ENCODE results near the gene WDFY1. TPM values are rescaled to one million over a fixed set of nuclear protein-coding genes. Genes with fewer than 3 reads are reported as not detected.

WDFY1 gene
- total and polyA plus RNA-seq, 9 of the 15 experiments (the other 6 are each of a cell fraction or from before 2014, with no cell fraction given) = 5.4 to 27.6 (median 17.5) TPM

GRCh38 chr2:223944703-223945531 lies at the start of gene WDFY1 (continued):
- TF ChIP-seq ZNF764 (CRISPR knock-in tag; IDR thresholded peaks at IDR 0.05; ENCODE audit: low read depth) (no peak), KLF6 (CRISPR knock-in tag; IDR thresholded peaks at IDR 0.05; ENCODE audit: borderline replicate concordance) (no peak), KDM4B (IDR thresholded peaks at IDR 0.05; ENCODE audit: borderline replicate concordance in 2 of 2, low read depth in 1 of 2) (no peak), SNAPC5 (CRISPR knock-in tag; IDR thresholded peaks at IDR 0.05) (no peak), BCLAF1 (IDR thresholded peaks at IDR 0.05; ENCODE audit: borderline replicate concordance in 1 of 2, control insufficient read depth in 1 of 2, low read depth in 2 of 2, low read length in 1 of 2) (no peak), RBM25 (IDR thresholded peaks at IDR 0.05; ENCODE audit: low read depth, low read length, severe bottlenecking) (no peak), ZNF449 (CRISPR knock-in tag; IDR thresholded peaks at IDR 0.05) (no peak), ELF2 (CRISPR knock-in tag; IDR thresholded peaks at IDR 0.05) (no peak), CSDE1 (IDR thresholded peaks at IDR 0.05) (no peak), ILF3 (IDR thresholded peaks at IDR 0.05; ENCODE audit: borderline replicate concordance) (no peak), ZKSCAN1 (IDR thresholded peaks at IDR 0.05; ENCODE audit: low read depth, low read length) (no peak), RBM34 (IDR thresholded peaks at IDR 0.05; ENCODE audit: borderline replicate concordance, insufficient read depth, low read length) (no peak), ARID4B (CRISPR knock-in tag; IDR thresholded peaks at IDR 0.05) (peak; percentile 77; the same call in 1 of the 2 replicates), ZFP36 (IDR thresholded peaks at IDR 0.05; ENCODE audit: low read depth, low read length, partially characterized antibody) (peak; percentile 54), RFX5 (IDR thresholded peaks at IDR 0.05; ENCODE audit: low read depth, low read length) (no peak), MECOM (CRISPR knock-in tag; IDR thresholded peaks at IDR 0.05) (no peak), ZNF766 (CRISPR knock-in tag; conservative IDR thresholded peaks at IDR 0.05) (no peak), ARNT (IDR thresholded peaks at IDR 0.05) (no peak)

Data from K562 (cell line).